ENCODE results near the gene GLI1. TPM values are rescaled to one million over a fixed set of nuclear protein-coding genes. Genes with fewer than 3 reads are reported as not detected.
"Not testable (repeated sequence)": the region's sequence is repeated elsewhere in the genome, so short reads cannot be mapped to it uniquely, and the experiment has no call there.

GLI1 gene
- polyA plus RNA-seq (ENCODE audit: insufficient read length in 10 of 10) = 10 to 100 TPM in 5 of 10 donors, 1 to 10 TPM in 5; 6.4 to 18.4 (median 10.7) TPM
- long read RNA-seq, donor 1 = 0 reads
- long read RNA-seq, donor 2 = 0 reads
- long read RNA-seq, donor 3 = 0 reads
- long read RNA-seq, donor 4 = 0 reads
- long read RNA-seq, donor 5, partial matches to known transcripts = 0 of 2 reads
- long read RNA-seq, donor 5, other reads (novel, unspliced or antisense) = 0 of 2 reads
- long read RNA-seq, donor 6, partial matches to known transcripts = 0 of 1 reads
- long read RNA-seq, donor 6, other reads (novel, unspliced or antisense) = 0 of 1 reads
- long read RNA-seq, donor 7 = 0 reads
- long read RNA-seq, donor 8 = 0 reads
- long read RNA-seq, donor 9 = 0 reads

DNA sequence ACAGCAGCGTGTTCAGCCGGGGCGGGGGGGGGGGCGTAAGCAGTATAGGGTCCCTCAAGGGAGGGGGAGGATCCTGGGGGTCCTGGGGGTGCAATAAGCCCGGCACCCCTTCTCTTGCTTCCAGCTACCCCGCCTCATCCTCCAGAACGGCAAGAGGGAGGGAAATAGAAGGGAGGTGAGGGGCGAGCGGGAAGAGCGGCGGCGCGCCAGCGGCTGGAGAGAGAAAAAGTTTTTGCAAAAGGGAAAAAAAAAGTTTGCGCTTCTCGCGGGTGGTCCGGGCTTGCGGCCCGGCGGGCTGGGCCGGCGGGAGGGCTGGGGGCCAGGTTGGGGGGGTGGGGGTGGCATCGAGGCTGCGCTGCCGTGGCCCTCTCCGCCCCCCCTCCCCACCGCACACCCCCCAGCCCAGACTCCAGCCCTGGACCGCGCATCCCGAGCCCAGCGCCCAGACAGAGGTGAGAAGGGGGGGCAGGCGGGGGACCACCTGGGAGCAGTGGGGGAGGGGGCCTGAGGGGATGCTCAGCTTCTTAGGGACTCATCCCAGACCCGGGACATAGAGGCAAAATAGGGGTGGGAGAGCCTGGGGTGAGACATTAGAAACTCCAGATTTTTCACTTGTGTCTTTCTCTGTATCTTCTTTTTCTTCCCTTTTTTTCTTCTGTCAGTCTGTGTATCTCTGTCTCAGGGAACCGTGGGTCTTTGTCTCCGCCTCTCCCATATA lies at the start of gene GLI1:
TSS of gene GLI1 (plus strand) at position 36 of the 718 bp plus-strand sequence. CDS start 3,907 bp downstream, outside the sequence.
- DNase-seq = peak in 1 of 3 donors; percentile 49

DNA sequence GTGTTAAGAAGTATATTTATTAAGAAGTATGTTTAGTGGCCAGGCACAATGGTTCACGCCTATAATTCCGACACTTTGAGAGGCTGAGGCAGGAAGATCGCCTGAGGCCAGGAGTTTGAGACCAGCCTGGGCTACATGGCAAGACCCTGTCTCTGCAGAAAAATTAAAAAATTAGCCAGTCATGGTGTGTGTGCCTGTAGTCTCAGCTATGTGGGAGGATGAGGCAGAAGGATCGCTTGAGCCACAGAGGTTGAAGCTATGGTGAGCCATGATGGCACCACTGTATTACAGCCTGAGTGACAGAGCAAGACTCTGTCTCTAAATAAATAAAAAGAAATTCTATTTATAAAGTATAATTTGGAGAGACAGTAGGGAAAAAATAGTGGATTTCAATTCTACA lies 49.1 kb upstream of the GLI1 start:
- DNase-seq = no peak

DNA sequence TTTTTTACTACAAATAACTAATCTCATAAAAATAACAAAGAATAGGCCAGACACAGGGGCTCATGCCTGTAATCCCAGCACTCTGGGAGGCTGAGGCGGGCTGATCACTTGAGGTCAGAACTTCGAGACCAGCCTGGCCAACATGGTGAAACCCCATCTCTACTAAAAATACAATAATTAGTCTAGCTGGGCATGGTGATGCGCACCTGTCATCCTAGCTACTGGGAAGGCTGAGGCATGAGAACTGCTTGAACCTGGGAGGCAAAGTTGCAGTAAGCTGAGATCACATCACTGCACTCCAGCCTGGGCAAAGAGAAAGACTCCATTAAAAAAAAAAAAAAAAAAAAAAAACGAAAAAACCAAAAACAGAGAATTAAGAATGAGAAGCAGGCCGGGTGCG lies 45.4 kb upstream of the GLI1 start:
- not testable (repeated sequence) for DNase-seq

DNA sequence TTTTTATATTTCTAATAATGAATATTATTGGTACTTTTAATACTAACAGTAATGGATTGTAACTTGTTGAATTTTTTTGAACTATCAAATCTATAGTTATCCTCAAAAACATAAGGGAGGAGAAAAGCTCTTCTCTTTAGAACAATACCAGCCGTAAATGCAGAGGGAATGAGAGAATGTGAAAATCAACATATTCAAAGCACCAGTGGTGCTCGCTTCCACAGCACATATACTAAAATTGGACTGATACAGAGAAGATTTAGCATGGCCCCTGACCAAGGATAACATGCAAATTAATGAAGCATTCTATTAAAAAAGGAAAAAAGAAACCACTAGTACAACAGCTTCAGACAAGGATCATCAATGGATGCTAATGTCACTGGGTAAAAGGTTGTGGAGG lies 44.5 kb upstream of the GLI1 start:
- DNase-seq = no peak

DNA sequence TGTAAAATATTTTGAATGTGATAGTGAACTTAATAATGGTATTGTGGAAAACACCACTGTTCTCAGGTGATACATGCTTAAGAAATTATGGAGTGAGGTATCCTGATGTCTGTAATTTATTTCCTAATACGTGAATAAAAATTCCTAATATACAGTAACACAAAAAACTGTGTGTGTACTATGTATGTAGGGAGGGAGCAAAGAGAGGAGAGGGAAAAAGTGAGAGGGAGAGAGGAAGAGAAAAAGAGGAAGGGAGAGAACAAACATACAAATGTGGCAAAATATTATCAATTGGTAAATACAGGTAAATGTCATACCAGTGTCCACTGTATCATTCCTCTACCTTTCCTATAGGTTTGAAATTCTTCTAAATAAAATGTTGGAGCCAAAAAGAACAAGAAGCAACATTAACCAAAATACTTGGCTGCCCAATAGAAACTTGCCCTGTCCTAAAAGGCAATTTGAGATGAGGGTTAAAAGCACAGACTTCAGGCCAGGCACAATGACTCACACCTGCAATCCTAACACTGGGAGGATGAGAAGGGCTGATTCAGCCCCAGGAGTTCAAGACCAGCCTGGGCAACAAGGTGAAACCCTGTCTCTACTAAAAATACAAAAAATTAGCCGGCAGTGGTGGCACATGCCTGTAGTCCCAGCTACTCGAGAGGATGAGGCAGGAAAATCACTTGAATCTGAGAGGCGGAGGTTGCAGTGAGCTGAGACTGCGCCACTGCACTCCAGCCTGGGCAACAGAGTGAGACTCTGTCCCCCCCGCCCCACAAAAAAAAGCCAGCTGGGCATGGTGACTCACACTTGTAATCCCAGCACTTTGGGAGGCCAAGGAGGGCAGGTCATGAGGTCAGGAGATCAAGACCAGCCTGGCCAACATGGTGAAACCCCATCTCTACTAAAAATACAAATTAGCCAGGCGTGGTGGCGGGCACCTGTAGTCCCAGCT lies 43.3 kb upstream of the GLI1 start:
- DNase-seq = no peak

DNA sequence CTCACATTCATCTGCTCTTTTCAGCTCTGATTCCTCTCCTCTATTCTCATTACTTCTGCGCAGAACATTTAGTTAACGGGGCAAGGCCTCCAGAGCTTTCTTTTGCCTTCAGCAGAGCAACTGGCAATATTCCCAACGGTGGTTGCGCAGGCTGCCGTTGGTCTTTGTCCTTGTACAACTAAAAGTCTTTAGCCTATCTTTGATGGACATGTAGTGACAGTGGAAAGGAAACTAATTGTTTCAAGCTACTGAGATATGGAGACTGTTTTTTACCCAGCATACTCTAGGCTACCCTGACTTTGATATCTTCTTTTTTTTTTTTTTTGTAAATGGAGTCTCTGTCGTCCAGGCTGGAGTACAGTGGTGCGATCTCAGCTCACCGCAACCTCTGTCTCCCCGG lies 41.3 kb upstream of the GLI1 start:
- DNase-seq = no peak

DNA sequence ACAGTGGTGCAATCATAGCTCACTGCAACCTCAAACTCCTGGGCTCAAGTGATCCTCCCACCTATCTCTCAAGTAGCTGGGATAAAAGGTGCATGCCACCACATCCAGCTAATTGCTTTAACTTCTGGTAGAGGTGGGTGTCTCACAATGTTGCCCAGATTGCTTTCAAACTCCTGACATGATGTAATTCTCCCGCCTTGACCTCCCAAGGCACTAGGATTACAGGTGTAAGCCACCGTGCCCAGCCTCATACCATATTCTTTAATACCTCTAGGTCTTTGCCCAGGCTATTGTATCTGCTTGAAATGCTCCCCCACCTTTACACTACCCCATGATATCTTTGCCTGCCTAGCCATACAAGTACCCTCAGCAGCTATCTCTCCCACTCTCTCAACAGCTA lies 40.1 kb upstream of the GLI1 start:
- no peak for DNase-seq

DNA sequence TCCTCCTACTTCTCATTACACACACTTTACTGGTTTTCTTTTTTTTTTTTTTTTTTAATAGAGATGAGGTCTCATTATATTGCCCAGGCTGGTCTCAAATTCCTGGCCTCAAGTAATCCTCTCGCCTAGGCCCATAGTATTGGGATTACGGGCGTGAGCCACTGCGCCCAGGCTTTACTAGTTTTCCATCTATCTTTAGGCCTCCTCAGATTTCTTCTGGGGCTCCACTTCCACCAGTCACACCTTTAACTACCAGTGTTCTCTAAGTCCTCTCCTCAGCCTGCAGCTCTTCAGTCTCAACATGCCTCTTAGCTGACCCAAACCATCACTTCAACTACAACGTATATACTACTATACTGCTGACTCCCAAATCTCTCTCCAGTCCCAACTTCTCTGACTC lies 39.1 kb upstream of the GLI1 start:
- DNase-seq = no peak

DNA sequence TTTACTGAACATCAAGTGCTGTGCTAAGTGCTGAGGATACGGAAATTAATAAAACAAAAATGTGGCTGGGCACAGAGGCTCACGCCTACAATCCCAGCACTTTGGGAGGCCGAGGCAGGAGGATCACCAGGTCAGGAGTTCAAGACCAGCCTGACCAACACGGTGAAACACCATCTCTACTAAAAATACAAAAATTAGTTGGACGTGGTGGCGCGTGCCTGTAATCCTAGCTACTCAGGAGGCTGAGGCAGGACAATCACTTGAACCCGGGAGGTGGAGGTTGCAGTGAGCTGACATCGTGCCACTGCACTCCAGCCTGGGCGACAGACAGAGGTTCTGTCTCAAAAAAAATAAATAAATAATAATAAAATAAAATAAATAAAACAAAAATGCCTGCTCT lies 32.6 kb upstream of the GLI1 start:
- not testable (repeated sequence) for DNase-seq

DNA sequence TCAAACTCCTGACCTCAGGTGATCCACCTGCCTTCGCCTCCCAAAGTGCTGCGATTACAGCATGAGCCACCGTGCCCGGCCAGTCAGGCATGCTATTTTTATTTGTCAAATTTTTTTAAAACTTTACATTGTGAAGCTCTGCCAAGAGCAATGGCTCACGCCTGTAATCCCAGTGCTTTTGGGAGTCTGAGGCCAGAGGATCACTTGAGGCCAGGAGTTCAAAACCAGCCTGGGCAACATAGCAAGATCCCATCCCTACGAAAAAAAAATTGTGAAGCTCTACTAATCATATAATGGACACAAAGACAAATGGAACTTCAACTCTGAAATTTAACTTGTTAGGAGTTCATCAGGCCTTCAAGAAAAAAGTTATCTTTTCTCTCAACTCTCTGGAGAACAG lies 30.6 kb upstream of the GLI1 start:
- no peak for DNase-seq

DNA sequence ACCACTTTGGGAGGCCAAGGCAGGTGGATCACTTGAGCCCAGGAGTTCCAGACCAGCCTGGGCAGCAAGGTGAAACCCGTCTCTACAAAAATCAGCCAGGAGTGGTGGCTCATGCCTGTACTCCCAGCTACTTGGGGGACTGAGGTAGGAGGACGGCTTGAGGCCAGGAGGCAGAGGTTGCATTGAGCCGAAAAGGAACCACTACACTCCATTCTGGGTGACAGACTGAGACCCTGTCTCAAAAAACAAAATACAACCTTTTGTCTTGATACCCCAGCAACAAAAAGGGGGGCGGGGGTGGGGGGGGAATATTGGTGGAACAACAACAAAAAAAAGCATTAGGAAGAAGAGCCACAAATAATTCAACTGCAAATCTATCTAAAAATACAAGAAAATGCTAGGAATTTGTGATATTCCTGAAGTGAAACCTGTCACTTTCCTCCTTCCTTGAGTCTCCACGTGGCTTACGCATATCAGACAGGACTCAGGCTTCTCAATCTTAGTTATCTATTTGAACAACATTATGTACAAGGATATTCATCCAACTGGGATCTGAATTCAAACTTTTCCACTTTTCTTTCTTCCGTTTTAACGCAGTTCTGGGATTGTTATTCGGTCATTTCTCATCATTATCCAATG lies 30.0 kb upstream of the GLI1 start:
- peak; percentile 23 to 27 (median 23) for DNase-seq

DNA sequence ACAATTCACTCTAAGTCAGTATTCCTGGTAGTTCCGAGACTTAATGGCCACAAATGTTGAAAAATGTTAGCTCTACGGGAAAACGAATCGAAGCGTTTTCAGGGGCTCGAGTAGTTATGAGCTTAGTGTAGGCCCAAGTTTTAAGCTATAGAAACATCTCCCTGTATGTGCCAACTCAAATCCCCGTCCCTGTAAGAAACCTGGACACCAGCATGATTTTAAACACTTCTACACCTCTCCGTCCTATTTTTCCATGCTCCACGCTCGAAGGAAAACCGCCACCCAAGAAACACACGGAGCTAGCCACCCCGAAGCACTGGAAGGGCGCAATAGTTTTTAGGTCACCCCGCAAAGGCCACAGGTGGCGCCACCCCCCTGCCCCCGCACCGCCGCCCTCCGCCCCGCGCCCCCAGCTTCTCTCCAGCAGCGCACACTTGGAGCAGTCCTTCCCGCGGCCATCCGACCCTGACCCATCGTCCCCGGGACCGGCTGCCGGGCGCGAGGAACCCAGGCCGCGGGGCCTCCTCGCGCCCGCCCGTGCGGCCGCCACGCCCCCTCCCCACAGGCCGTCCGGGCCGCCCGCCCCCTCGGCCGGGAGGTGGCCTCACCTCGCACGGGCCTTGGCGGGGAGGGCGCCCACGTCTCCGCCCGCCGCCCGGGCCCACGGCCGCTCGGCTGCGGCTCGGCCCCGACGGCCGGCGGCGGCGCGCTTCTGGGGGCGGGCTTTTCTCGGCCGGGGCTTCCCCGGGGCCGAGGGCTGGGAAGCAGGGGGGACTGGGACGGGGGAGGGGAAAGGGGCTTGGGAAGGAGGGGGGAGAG lies 29.3 kb upstream of the GLI1 start:
- DNase-seq = peak in 2 of 3 donors; percentile 32 to 81

DNA sequence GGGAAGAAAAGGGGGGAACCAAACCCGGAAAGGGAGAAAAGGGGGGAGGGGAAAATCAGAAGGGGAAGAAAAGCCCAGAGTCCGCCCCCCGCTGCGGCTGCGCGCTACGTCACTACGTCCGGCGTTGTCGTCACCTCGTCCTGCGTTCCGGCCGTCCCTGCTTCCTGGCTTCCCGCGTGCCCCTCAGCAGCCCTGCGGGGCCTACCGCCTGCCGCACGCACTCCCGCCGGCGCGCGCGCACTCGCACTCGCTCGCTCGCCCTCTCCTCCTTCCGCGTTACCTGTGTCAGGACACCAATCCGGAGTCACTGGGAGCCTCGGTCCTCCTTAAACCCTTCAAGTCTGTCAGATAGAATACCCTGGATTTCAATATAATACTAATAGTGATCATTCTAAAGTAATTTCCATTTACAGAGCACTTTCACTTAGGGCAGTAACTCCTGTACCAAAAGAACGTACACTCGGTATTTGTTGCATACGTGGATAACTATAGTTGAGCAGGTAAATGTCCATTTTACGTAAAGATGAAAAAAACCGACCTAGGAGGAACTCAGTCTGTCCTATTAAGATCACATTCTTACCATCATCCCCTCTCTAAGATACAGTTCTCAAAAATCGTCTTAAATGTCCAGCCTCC lies 28.5 kb upstream of the GLI1 start, which contains the start of gene R3HDM2:
TSS of gene R3HDM2 (minus strand) at position 113 of the 636 bp plus-strand sequence. CDS start 120,615 bp downstream, outside the sequence.
- DNase-seq = peak; percentile 93 to 98 (median 97)

DNA sequence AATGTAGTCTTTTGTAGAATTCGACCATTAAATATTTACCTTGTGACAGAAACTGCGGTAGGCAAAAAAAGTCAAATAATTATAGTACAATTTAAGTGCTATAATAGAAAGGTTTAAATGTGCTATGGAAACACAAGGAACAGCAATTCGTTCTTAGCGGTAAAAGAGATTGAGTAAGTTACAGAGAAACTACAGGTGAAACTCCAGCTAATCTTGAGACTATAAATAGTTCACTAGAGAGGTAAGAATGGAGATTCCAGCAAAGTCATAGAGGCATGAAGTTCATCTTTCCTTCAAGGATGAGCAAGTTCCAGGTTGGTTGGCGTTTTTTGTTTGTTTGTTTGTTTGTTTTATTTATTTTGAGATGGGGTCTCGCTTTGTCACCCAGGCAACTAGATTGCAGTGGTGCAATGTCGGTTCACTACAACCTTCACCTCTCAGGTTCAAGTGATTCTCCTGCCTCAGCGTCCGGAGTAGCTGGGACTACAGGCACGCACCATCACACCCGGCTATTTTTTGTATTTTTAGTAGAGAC lies 27.9 kb upstream of the GLI1 start:
- DNase-seq = no peak

DNA sequence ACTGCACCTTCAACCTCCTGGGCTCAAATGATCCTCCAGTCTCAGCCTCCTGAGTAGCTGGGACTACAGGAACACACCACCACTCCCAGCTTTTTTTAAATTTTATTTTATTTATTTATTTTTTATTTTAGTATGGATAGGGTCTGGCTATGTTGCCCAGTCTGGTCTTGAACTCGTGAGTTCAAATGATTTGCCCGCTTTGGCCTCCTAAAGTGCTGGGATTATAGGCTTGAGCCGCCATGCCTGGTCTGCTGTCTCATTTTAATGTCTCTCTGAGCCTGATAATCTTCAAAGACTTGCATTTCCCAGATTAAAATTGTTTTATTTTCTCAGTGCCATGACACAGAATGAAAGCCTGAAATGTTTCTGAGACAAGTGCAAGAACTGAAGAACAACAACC lies 26.2 kb upstream of the GLI1 start:
- DNase-seq = no peak

DNA sequence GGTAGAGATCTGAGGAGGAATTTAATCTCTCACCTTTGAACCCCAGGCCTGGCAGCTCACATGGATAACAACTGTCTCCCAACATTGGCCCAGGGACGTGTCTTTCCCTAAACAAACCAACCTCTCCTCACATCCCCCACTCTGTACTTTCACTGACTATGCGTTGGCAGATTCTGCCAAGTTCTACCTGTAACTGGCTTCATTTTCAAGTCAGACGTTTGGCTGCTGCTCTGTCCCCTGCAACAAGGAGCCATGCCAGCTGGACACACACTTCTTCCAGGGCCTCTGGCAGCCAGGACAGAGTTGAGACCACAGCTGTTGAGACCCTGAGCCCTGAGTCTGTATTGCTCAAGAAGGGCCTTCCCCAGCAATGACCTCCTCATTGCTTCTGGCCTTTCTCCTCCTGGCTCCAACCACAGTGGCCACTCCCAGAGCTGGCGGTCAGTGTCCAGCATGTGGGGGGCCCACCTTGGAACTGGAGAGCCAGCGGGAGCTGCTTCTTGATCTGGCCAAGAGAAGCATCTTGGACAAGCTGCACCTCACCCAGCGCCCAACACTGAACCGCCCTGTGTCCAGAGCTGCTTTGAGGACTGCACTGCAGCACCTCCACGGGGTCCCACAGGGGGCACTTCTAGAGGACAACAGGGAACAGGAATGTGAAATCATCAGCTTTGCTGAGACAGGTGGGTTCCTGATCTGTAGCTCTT lies 24.9 kb upstream of the GLI1 start, which contains the start of gene INHBC:
TSS of gene INHBC (plus strand) at position 268 of the 707 bp plus-strand sequence. CDS start at position 371, 103 bp downstream.
- peak in 1 of 3 donors; percentile 22 for DNase-seq

DNA sequence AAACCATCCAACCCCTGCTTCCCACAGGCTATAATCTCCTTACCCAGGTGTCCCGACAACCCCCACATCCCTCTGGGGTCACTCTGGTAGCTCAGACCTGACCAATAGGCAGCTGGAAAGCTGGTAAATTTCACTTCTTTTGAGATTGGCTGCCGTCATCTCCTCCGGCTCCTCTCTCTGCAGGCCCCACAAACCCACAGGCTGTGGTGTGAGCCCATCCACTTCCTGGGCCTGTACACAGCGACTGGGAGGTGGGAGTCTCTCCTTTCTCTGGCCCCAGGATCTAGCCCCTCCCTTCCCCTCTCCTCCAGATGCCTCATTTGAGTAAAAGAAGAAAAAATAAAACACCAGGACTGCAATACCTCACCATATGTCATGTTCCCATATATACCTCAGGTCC lies 24.3 kb upstream of the GLI1 start:
- DNase-seq = peak in 1 of 3 donors; percentile 37

DNA sequence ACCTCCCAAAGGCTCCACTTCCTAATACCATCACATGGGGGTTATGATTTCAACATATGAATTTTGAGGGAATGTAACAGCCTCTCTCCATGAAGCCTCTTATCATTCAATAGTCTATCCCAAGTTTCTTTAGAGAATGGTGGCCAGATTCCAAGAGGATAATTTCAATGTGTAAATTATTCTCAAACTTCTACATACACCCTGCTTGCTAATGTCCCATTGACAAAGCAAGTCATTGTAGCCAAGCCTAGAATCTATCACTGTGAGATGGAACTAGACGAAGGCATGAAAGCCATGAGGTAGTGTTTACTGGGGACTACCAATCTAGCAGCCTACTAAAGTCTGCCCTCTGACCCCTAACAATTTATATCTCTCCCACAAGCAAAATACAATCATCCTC lies 21.2 kb upstream of the GLI1 start:
- DNase-seq = no peak

DNA sequence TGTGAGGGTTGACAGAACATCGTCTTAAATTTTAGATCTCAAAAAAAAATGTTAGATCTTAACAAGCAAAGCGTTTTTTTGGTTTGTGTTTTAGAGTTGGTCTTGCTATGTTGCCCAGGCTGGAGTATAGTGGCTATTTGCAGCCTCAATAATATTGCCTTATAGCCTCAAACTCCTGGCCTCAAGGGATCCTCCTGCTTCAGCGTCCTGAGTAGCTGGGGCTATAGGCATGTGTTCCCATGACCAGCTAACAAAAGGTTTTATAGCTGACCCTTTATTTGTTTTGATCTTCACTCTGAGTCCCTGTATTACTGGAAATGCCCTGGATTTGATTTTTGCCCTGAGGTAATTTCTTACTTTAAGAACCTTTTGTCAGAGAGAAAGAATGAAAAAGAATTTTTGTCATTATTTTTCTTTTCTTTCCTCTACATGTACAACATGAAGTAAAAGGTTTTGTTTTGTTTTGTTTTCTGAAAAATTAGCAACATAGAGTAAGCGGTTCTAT lies 19.8 kb upstream of the GLI1 start:
- DNase-seq = no peak

Measured in muscle of back (tissue), 13 donors.